GM12878 (cell line): ENCODE data around the gene LRRC59.

Source experiments
- BCL11A ChIP-seq: IDR thresholded peaks from 2 replicates; pipeline ENCODE4 v1.6.1; 2011; ENCODE audit warnings: low read depth, low read length
- CEBPZ ChIP-seq: fragments of 150-350 bp; IDR thresholded peaks from 2 replicates; pipeline ENCODE4 v1.6.1; 2016; ENCODE audit warnings: low read depth, low read length
- CTCF ChIP-seq, 3 experiments: IDR thresholded peaks in 2 of 3; conservative IDR thresholded peaks in 1 of 3; 2 replicates each; pipeline ENCODE4 v1.5.1; 2011; ENCODE audit warnings: low read depth in 3 of 3, low read length in 3 of 3, mild to moderate bottlenecking in 3 of 3, control low read depth in 2 of 3, moderate library complexity in 2 of 3, inconsistent platforms in 1 of 3, mixed read lengths in 1 of 3; ENCODE audit not compliant: control insufficient read depth in 2 of 3, insufficient read depth in 1 of 3; ENCODE audit errors: extremely low read depth in 1 of 3
- EP300 ChIP-seq, 2 experiments: fragments of 150-350 bp in 1 of 2; IDR thresholded peaks; 2 replicates each; pipeline ENCODE4 v1.6.1; 2011 to 2012; ENCODE audit warnings: low read depth in 2 of 2, low read length in 2 of 2, borderline replicate concordance in 1 of 2, improper control_type of control experiment in 1 of 2, inconsistent platforms in 1 of 2; ENCODE audit not compliant: control insufficient read depth in 1 of 2
- POLR2A ChIP-seq: IDR thresholded peaks from 2 replicates; pipeline ENCODE4 v1.6.1; 2011; ENCODE audit warnings: low read depth, mild to moderate bottlenecking, low read length
- POLR2AphosphoS5 ChIP-seq: IDR thresholded peaks from 2 replicates; pipeline ENCODE4 v1.6.1; 2011; ENCODE audit warnings: mild to moderate bottlenecking, low read length, inconsistent platforms
- RCOR1 ChIP-seq: conservative IDR thresholded peaks from 2 replicates; pipeline ENCODE4 v1.6.1; 2012; ENCODE audit warnings: low read depth, low read length, improper control_type of control experiment
- SIN3A ChIP-seq: IDR thresholded peaks from 2 replicates; pipeline ENCODE4 v1.6.1; 2012; ENCODE audit warnings: low read depth, low read length, improper control_type of control experiment
- SKIL ChIP-seq: fragments of 450-650 bp; IDR thresholded peaks from 2 replicates; pipeline ENCODE4 v1.6.1; 2017; ENCODE audit warnings: mild to moderate bottlenecking, low read depth, inconsistent platforms; ENCODE audit not compliant: poor library complexity, severe bottlenecking
- SMAD1 ChIP-seq: fragments of 450-650 bp; IDR thresholded peaks from 2 replicates; pipeline ENCODE4 v1.6.1; 2018; ENCODE audit warnings: mild to moderate bottlenecking, low read depth; ENCODE audit not compliant: partially characterized antibody
- SMC3 ChIP-seq: IDR thresholded peaks from 2 replicates; pipeline ENCODE4 v1.6.1; 2011; ENCODE audit warnings: low read length, improper control_type of control experiment, borderline replicate concordance

- no peak for TF ChIP-seq POLR2AphosphoS5
- no peak for TF ChIP-seq SMAD1
- TF ChIP-seq RCOR1 = no peak
- no peak for TF ChIP-seq CTCF (IDR thresholded peaks at IDR 0.05 in 2 of 3, conservative IDR thresholded peaks at IDR 0.05 in 1 of 3; ENCODE audit: control insufficient read depth in 2 of 3, extremely low read depth in 1 of 3, insufficient read depth in 1 of 3, low read depth in 3 of 3, low read length in 3 of 3)
- no peak for TF ChIP-seq SKIL
- no peak for TF ChIP-seq BCL11A
- no peak for TF ChIP-seq SMC3
- TF ChIP-seq SIN3A = no peak
- TF ChIP-seq EP300 (IDR thresholded peaks at IDR 0.05; ENCODE audit: borderline replicate concordance in 1 of 2, control insufficient read depth in 1 of 2, low read depth in 2 of 2, low read length in 2 of 2) = no peak
- no peak for TF ChIP-seq POLR2A
- no peak for TF ChIP-seq CEBPZ
Observed at GRCh38 chr17:50437409-50437808, 40.1 kb upstream of the LRRC59 start.
